Activated CD4-positive, alpha-beta T cell treated with anti-CD3 and anti-CD28 coated beads for 48 hours (primary cell): ENCODE results near the gene LRCH1.

Experiments
- DNase-seq: peaks from one replicate; pipeline ENCODE4 v3.0.0-alpha.2; 2020

LRCH1 gene

GRCh38 chr13:46642254-46642653 lies 89.3 kb downstream of the LRCH1 start:
- DNase-seq = no peak

DNA sequence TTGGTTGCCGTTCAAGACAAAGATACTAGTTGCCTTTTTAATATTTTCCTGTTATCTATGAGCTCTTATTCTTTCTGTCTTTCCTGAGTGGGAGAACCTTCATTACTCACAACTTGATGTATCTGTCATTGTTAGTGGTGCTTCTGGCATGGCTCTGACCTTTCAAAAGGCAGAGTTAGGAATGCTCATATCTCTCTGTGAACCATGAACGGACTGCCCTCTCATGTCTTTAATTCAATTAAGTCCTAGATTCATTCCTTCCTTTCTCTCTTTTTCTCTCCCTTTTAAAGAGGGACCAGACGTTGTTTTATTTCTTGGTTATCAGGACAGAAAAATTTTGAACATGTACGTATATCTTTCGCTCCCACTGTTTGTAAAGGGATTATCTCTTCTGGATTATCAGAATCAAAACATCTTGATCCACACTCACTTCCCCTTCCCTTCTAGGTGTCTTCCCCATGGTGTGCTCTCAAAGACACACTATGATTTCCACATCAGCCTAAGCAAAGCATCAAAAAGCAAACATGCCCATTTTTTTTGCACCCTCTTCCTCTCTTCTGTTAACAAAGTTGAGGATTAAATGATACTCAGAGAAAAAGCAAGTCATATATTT lies 90.3 kb downstream of the LRCH1 start:
- DNase-seq = no peak

GRCh38 chr13:46644816-46645215 lies 91.8 kb downstream of the LRCH1 start:
- no peak for DNase-seq

DNA sequence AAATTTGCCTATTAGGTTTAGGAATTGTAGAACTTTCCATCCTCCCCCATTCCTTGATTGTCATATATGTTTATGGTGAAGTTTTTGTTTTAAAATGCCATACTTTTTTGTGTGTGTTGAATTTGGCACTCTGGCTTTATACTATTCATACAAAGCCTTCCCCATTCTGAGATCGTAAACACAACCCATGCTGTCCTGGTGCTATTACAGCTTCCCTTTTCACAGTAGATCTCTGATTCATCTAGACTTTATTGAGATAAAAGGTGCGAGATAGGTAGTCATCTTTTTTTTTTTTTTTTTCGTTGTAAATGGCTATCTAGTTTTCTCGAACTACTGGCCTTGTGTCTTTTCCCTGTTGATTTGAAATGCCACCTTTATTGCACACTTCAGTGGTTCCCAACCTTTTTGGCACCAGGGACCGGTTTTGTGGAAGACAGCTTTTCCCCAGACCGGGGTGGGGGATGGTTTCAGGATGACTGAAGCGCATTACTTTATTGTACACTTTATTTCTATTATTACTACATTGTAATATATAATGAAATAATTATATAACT lies 94.6 kb downstream of the LRCH1 start:
- no peak for DNase-seq

- peak; percentile 16 for DNase-seq
Measured at GRCh38 chr13:46648166-46648607, 95.2 kb downstream of the LRCH1 start.

GRCh38 chr13:46649816-46650215 lies 96.8 kb downstream of the LRCH1 start:
- DNase-seq = no peak

DNA sequence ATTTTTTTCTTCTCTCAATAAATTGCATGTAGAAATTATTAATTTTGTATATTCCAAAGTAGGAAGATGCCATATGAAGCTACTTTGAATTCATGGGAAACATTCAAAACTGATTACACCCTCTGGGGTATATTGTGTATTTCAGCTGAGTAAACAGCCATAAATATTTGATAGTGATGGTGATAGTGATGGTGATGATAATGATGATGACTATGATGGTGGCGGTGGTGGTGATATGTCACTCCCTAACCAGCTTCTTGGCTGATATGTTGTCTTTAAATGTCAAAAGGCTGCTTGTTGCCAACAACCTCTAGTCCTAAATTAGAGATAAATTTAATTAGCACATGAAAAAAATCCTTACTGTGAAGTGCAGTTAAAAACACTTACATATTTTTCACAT lies 102.0 kb downstream of the LRCH1 start:
- no peak for DNase-seq

- DNase-seq = no peak
Measured at GRCh38 chr13:46655377-46656180, 102.6 kb downstream of the LRCH1 start.

DNA sequence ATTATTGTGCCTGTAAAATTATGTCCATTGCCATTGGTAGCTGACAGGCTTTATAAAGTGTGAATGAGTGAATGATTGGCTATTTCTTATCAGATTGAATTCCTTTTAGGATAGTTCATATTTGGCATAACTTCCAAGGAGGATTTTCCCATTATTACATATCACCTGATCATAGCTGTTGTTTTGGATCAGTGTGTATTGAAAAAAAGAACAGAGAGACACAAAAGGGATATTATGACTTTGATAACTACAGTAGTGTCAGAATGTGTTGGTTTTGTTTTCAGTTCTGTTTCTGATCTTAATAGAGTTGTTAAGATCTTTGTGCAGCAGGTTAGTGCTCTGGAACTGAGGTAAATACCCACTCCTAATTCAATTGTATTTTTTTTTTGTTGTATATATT lies 103.8 kb downstream of the LRCH1 start:
- no peak for DNase-seq

DNA sequence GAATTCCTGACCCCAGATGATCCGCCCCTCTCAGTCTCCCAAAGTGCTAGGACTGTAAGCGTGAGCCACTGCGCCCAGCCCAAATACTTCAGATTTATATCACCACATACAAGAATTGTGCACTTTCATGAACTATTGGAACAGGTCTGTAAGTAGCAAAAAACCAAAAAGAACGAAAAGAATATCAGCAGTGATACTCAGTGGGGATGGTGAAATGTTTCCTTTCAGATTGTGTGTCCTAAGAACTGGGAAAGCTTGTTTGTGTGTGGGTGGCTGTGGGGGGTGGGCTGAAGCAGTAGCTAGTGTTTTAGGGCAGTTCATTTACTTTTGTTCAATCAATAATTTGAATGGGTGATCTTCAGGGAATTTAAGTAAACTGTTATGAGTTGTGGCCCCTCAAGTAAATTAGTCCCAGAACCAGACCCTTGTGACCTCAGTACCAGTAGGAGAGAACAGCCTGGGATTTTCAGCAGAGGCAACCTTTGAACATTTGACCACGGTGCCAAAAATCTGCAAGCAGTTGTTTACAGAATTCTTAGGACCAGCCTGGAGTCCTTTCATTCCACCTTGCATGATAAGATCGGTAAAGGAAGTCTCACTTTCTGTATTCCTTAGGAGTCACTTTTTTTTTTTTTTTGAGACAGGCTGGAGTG lies 106.6 kb downstream of the LRCH1 start:
- DNase-seq = no peak

- no peak for DNase-seq
Measured at GRCh38 chr13:46660416-46660815, 107.4 kb downstream of the LRCH1 start.

DNA sequence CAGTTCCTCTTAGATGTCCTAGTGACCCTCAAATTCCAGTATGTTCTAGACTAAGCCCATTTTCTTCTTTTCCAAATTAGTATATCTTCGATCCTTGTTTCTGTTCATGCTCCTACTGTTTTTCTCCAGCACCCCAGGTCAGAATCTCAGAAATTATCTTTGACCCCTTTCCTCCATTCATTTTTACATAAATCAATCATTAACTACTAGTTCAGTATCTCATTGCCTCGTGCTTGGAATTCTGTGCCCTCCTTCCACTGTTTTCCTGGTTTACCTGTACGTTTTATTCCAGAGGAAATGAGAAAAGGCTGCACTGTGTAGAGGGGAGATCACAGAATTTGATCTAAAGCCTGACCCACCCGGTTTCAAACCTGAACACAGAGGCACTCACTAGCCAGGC lies 107.9 kb downstream of the LRCH1 start:
- no peak for DNase-seq

DNA sequence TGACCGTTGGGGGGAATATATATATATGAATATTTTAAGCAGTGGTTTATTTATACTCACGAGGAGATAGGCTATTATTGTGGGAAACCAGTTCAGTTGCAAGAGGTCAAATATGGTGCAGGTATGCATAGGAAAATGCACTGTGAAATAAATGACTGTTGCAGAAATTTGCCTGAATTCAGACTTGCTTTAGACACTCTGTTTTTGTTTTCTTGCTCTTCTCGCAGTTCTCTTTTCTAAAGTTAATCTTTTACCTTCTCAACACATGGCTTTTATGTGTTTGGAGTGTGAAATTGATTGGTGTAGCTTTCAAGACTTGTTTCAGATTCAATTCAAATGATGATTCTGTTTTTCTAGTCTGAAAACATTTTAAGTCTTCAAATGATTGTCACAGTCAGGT lies 109.7 kb downstream of the LRCH1 start:
- no peak for DNase-seq

DNA sequence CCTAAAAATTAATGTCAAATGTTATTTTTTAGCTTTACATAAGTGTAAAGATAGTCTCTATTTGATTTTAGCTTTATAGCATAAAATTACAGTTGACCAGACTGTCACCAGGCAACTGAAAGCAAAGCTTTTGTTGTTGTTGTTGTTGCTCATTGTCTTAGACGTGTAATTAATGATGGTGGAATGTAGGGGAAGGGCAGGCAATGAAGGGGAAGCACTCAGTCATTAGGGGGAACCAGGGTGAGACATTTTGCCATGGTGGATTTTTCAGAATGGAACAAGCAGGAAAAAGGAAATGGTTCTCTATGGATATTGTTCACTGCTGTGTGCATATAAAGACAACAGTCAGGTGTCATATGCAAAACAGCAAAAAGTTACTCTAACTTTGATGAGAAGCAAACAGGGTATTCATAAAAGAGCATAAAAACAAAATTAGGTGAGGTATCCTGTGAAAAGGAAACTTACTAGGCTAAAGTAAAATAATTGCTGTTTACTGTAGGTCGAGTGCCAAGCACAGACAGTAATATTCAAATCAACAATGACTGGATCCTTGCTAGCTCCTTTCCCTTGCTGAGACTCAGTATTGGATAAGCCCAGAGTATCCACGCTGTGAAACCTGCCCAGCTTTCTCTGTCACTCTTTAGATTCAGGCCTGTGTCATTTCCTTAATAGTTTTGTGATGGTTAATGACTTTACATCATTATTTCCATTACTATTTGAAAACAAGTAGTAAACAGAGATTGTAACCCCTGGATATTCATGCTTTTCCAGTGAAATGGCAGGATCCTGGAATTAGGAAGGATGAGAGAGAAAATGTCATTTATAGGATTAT lies 110.5 kb downstream of the LRCH1 start:
- no peak for DNase-seq

DNA sequence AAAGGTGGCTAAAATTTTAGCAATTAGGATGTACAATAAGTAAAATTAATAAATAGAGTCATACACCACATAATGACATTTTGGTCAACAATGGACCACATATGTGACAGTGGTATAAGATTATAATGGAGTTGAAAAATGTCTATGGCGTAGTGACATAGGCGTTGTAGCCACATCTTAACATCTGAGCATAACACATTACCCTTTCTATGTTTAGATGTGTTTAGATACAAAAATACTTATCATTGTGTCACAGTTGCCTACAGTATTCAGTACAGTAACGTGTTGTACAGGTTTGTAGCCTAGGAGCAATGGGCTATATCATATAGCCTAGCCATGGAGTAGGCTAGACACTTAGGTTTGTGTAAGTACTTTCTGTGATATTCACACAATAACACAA lies 111.2 kb downstream of the LRCH1 start:
- no peak for DNase-seq

GRCh38 chr13:46665248-46665632 lies 112.3 kb downstream of the LRCH1 start:
- DNase-seq = no peak

- no peak for DNase-seq
Measured at GRCh38 chr13:46665633-46666482, 112.9 kb downstream of the LRCH1 start.

DNA sequence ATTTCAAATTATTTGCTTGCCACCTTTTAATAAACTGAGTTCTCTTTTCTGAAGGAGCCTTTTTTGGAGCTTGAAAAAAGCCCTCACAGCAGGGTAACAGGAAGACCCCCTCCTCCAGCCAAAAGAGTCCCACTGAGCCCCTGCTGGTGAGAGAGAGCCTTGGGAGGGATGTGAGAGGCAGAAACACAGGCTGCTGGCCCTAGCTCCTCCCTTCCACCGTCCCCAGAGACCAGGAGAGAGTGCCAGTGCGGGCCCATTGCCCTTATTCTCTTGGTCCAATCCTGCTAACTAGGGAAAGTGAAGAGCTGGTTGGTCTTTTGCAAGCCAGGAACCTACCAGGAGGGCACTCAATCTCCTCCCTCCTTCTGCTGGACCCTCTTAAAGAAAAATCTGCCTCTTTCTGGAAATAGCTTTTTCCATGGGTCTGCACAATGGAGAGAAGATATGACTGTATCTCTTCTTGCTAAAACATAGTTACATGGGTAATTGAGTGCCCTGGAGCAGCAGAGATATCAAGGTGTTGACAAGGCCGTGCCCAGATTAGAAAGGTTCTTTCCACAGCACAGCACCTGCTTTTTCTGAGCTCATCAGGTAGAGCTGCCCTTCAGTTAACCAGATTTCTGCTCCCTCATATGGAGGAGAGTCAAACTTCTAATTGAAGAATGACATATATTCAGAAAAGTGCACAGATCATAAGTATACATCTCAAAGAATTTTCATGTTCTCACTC lies 113.9 kb downstream of the LRCH1 start:
- no peak for DNase-seq

DNA sequence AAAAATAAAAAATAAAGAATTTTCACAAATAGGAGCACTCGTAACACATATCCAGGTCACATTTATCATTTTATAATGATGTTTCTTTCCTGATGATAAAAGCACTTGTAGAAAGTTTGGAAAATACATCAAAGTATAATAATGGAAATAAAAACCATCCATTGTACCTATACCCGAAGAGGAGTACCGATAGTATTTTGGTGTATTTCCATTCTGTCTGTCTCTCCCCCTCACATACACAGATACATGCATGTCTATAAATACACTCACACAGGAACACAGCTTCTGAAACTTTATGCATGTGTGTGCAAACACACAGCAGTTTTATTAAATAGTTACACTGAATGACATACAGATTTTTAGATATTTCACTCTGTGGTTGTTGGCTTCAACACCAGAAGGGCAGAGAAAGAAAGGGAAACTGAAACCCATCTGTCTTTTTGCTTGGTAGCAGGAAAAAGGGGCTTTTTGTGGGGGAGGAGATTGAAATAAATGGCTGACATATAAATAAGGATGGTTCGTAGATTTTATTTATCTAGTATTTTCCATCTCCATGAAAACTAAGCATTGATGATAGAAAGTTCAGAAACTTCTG lies 114.8 kb downstream of the LRCH1 start:
- DNase-seq = no peak

GRCh38 chr13:46668302-46668720 lies 115.3 kb downstream of the LRCH1 start:
- peak; percentile 12 for DNase-seq
